ENCODE measurements around the gene CLDN2.

DNA sequence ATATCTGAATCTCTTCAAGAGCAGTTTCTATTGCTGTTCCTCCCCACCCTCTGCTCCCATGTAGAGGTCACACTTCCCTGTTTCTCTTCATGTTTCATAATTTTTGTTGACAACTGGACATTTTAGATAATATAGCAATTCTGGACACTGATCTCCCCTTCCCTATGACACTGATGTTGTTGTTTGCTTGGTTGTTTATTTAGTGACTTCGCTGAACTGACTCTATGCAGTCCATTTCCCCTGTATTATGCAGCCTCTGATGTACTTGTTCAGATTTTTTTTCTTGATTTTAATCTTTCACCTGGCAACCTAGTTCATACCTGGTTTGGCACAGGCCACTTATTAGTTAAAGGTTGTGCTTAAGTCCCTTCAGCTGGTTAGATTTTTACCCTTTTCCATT, 29.2 kb downstream of the CLDN2 start:
- no peak for TF ChIP-seq POLR2A (IDR thresholded peaks at IDR 0.05)
- TF ChIP-seq, protein P1, sequence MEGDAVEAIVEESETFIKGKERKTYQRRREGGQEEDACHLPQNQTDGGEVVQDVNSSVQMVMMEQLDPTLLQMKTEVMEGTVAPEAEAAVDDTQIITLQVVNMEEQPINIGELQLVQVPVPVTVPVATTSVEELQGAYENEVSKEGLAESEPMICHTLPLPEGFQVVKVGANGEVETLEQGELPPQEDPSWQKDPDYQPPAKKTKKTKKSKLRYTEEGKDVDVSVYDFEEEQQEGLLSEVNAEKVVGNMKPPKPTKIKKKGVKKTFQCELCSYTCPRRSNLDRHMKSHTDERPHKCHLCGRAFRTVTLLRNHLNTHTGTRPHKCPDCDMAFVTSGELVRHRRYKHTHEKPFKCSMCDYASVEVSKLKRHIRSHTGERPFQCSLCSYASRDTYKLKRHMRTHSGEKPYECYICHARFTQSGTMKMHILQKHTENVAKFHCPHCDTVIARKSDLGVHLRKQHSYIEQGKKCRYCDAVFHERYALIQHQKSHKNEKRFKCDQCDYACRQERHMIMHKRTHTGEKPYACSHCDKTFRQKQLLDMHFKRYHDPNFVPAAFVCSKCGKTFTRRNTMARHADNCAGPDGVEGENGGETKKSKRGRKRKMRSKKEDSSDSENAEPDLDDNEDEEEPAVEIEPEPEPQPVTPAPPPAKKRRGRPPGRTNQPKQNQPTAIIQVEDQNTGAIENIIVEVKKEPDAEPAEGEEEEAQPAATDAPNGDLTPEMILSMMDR (IDR thresholded peaks at IDR 0.05): no peak
